ENCODE results near the gene GABBR2. TPM values are rescaled to one million over a fixed set of nuclear protein-coding genes. Genes with fewer than 3 reads are reported as not detected.

Gene GABBR2
- polyA plus RNA-seq, 3 donors, result 1.3 to 4.7 (median 4.3) TPM

DNA sequence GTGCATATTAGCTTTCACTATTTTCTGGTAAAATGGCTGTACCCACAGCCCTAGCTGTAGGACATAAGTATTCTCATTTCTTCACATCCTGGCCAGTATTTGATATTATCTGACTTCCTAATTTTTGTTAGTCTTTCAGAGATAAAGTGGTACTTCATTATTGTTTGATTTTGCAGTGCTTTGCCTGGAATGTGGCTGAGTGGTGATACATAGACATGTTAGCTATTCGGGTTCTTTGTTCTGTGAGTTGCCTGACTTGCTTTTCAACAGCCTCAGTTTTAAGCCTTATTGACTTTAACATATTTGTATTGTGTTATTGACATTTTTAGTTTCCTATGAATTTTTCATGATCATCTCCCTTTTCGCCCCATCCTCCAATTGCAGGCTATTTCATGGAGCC, 161.1 kb downstream of the GABBR2 start:
- DNase-seq, result no peak

DNA sequence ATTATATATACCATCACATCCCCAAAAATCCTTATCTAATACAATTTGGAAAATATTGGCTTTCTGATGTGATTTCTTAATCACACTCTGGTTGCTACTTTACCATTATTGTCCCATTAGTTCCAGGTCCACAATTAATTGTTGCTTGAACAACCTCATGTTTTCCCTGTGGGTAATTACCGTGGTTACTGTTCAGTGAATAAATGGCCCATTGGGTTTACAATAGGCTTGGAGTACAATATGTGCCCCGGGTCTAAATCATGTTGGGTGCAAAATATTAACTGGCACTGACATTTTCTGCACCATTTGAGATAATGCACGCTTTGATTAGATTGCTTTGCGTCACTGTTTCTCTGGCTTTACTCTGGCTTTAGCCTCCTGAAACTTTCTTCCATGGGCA, 163.7 kb downstream of the GABBR2 start:
- peak; percentile 8 for DNase-seq

DNA sequence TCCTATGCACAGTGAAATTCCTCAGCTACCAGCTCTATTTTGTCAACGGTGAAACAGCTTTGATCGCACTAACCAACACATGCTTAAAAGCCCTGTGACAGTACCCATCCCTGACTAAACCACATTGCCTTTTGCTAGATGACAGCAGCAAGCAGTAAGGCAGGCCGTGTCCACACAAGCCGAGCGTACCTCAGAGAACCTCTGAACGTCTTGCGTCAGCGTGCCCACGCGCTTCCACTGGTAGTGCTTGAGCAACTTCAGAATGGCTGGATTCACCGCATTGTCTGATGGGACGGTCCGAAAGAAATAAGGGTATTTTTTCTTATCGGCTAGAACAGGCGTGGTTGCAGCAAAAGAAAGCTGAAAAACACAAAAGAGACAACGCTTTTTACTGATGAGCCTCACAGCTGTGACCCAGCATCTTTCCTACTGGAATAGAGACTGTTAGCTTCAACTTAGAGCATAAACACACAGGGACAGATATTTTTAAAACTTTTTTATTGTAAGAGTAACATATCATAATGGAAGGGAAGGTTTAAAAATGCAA, 167.0 kb downstream of the GABBR2 start:
- DNase-seq, result no peak

DNA sequence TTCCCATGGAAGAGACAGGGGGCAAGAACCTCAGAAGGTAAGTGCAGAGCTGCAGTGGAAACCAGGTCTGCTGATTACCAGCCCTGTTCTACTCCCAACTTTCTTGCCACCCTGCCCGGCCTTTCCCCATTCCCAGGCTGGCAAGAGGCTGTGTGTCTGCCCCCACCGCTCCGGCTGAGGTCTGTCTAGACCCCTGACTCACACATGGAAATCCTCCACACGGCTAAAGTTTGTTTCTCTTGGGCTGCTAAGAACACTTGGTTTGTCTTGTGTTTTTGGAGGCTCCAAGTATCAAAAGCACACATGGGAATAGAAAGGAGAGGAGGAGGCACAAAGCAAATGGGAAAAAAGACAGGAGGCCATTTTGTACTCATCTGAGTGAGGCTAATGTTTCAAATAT, 168.3 kb downstream of the GABBR2 start:
- no peak for DNase-seq

DNA sequence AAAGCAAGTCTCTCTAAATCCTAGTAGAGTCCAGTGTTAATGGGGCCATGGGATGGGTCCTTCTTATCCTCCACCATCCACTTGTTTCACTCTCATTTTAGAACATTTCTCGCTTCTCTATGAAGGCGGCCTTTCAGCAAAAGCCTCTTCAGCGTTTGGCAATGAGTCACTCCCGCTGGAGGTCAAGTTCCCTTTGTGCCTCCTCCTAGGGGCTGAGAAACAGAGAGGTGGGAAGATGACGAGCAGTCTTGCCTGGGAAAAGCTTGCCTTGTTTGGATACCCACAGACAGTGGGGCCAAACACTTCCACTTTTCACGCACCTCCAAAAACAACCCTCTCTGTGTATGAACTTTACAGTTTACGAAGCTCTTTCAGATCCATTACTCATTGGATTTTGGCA, 168.8 kb downstream of the GABBR2 start:
- DNase-seq, result no peak

DNA sequence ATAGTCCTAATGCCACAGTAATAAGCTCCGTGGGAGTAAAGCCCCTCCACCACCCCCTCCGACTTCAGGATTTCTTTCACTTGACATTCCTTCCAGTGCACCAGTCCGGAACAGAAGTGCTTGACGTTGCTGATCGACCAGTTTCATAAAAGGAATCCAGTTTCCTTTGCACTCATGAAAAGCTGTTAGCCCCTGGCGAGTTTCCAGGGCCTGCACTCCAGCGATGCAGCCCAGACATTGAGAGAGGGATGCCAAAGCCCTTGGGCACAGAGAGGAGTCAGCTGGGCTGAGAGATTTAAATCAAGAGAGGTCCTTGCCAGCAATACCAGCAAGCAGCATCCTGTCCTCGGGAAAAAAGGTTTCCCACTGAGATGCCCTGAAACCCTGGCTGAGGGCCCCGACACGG, 170.1 kb downstream of the GABBR2 start:
- DNase-seq, result peak; percentile 31

DNA sequence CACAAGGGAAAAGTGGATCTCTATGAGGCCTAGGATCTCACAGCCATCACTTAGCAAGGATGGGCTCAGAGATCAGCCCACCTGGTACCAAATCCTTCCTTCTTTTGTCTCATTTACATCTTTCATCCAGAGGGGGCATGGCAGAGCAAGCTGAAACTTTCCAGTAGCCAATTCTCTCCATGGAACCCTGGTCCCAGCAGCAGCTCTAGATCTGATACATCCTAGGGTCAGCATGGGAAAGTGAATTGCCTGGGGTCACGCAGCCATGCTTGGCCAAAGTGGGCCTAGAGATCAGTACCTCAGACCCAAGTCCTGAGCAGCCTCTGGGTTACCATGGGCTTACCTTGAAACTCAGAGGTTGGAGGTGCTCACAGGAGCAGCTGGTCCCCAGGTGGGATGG, 170.5 kb downstream of the GABBR2 start:
- no peak for DNase-seq

DNA sequence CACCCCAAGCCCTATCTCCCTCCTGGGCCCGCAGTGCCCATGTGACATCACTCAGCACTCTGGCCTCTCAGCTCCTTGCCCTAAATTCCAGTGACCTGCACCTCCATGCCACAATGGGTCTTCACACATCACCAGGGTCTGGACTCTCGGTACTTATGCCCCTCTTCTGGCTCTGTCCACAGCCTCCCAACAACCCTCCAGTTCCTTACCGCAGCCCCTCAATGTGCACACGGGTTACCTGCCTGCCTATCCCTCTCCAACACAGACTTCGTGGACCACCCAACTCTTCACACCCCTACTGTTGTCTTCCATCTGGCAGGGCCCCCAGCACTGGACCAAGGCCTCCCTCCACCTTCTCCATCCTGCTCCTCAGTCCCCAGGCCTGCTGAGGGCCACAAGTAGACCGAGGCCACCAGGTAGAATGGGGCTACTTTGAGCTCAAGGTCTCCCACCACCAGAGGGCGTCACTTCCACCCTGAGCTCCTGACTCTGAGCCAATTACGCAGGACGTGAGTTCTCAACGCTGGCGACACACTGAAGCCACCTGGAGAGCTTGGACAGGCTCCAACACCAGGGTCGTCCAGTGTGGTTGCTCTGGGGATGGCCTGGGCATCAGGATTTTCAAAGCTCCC, 172.1 kb downstream of the GABBR2 start:
- no peak for DNase-seq

DNA sequence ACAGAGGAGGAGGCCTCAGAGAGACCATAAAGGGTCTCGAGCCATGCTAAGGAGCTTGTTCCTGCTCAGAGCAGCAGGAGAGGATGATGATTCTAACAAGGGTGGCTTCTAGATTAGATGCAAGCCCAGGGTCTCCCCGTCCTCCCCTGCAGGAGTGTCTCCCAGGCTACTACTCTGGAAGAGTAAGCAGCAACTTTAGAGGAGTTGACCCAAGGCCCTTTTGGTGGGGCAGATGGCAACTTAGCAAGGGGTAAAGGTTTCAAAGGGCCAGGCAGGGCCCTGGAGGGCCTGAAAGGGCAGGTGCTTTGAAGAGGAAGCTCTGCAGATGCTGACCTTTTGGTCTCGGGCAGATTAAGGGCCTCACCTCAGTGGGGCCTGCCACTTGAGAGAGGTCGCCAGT, 174.9 kb downstream of the GABBR2 start:
- DNase-seq, result no peak

DNA sequence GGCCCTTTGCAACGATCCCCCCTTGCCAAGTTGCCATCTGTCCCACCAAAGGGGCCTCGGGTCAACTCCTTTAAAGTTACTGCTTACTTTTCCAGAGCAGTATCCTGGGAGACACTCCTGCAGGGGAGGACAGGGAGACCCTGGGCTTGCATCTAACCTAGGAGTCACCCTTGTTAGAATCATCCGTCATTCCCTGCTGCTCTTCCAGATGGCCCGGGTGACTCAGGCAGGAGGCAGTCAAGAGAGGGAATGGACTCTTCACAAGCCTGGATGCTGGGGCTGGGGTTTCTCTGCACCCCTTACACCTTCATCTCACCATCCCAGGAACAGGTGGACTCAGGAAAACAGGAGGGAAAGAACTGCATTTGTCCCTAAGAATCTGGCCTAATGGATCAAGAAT, 175.6 kb downstream of the GABBR2 start:
- DNase-seq, result no peak

DNA sequence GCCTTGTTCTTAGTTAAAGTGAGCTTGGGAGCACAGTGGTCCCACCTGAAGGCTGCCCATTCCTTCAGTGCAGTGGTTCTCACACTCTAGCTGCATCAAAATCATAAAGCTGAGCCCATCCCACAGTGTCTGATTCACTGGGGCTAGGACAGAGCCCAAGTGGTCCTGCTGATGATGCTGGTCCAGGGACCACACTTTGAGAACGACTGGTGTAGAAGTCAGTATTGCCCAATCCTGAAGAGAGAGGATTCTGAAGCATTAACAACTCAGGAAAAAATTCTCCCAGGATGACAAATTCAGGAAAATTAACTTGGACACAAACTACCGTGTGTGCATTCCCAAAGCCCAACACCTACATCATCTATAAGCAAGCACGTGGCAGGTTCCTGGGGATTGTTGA, 176.2 kb downstream of the GABBR2 start:
- DNase-seq, result no peak

DNA sequence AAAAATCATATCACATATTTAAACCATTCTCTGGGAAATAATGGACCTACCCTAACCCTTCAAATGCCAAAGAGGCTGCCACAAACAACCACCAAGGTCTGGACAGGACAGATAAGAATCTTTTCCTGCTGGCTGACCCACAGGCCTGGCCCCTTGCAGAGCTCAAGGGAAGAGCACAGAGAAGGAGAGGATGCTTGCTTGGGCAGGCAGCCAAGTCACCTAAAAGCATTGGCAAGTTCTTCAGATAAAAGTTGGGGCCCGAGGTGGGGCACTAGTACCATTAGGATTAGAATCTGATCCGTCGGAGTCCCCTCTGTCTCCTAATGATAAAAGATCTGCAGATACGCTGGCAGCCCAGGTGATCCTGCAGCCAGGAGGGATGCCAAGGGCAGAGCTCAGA, 176.6 kb downstream of the GABBR2 start:
- DNase-seq, result no peak

DNA sequence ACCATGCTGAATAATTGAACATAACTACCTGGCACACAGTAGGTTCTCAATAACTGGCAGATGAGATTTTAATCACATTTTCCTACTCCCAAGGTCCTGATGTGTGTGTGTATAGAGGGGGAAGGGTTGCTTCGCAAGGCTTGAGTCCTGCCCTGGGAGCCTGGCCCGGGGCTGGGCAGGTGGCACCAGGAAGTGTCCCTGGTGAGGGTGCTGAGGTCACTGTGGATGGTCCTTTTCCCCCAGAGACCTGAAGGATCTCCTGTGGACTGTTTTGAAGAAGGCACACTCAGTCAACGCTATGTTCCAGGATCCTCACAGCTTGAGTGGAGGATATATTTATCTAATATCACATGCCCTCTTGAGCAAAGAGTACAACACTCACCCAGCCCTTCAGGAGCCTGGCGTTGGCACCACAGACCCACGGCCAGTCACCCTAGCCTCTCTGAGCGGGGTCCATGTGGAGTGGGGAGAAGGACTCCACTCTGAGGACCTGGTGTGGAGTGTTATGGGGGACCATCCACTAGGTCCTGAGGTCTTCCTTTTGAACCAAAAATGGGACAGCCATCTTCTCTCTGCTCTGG, 177.8 kb downstream of the GABBR2 start:
- DNase-seq, result no peak

DNA sequence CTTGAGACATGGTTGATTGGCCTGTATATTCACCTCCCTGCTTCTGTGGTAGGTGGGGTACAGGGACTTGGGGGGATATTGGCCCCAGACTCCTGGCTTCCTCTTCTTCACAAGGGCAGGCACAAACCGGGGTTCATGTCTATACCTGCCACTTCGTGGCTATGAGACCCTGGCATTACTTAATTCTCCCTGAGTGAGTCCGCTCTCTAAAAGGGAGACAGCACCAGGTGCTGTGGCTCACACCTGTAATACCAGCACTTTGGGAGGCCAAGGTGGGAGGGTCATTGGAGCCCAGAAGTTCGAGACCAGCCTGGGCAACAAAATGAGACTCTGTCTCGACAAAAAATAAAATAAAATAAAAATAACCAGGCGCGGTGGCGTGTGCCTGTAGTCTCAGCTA, 178.5 kb downstream of the GABBR2 start:
- no peak for DNase-seq

DNA sequence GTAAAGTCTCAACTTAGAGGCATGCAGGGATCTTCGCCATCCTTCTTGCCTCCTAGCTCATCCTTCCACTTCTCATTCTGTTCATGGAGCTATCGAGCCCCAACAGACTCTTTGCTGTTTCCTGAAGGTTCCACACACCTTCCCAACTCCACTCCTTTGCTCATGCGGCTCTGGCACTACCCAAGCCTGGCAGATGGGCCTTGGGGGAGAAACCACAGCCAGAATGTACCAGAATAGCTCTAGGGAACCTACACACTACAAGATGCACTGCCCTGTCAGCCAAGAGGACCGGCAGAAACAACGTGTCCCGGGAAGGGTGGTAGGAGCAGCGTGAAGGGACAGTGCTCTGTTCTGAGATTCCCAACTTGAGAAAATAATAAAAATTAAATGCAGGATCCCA, 178.9 kb downstream of the GABBR2 start:
- no peak for DNase-seq

DNA sequence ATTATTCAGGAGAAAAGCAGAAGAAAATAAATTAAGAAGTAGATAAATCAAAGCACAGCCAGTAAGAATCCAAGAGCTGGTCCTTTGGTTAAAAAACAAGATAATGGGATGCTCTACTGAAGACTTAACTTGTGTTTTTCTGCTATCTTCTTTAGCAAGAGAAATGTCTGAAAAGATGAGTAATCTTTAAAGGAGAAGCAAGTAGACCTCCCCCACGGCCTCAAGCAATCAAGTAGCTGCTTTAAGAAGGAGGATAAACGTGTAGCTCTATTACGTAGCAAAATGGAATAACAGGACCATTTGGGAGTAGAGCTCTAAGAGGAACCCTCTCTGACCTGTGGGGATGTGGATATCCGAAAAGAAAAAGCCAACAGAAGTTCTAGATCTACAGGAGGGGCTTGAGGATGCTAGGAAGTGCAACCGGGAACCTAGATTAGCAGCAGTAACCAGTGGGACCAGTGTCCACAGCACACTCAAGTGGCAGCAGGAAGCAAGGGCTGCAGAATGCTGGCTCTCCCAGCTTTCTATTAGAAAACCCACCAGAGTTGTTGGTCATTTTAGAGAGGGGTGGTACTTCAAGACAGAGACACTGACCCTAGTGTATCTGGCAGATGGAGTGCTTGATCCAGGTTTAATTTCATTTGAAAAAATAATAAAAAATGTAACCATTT, 185.4 kb downstream of the GABBR2 start:
- DNase-seq, result no peak

DNA sequence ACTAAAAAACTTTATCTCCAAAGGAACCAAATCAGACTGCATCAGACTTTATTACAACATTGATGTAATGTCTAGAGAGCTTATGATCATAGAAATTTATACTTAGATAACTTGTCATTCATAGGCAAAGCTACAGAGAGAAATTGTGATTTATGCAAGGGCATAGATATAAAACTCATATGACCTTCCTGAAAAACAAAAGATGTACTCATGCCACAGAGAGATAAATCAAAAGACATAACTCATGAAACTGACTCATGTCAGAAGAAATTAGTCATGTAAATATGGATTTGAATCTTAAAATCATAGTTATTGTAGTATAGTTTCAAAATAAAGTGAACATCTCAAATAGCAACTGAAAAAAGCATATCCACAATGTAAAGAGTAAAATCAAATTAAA, 186.2 kb downstream of the GABBR2 start:
- DNase-seq, result no peak

DNA sequence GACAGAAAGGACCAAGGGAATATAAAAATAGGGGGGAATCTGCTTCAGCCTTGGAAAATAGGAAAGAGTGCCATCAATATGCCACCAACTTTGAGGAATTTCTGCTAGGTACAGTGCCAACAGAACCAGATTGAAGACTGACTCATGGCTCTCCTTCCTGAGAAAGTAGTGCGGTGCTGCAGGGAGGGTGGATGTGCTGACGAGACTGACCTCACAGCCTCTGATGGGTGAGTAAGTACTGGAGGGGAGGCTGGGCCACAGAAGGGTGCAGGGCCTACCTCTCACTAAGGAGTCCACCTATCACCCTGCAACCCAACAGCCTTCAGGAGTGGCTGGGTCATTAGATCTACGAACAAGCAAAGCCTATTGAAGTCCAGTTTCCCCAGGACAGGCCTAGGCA, 187.6 kb downstream of the GABBR2 start:
- no peak for DNase-seq

DNA sequence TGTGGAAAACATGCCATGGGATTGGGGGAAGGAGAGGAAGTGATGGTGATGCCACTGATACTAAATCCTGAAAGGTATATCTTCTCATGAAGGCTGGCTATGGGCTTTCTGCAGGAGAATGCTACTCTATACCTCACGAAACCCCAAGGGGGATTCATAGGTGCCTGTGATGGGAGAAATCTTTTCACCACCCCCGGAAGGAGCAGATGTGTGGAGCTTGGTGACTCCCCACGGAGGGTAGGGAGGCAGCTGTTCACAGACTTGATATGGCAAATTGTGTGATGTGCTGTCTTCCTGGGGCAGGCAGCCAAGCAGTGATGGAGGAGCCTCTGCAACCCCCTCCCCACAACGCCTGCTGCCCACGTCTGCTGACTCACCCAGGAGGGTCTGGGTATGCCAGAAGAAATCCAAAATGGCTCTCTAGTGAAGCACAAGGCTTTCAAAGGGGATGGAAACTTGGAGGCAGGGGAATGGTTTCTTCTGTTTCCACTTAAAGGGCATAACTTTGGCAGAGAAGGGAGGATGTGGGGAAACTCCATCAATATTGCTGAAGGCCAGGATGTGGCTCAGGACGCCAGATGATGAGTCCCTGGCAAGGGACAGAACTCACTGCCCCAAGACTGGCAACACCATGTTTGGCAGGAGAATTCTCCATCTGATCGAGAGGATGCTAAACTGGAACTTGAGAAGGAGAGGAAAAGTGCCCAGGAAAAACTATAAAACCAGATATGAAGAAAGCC, 188.3 kb downstream of the GABBR2 start:
- no peak for DNase-seq

DNA sequence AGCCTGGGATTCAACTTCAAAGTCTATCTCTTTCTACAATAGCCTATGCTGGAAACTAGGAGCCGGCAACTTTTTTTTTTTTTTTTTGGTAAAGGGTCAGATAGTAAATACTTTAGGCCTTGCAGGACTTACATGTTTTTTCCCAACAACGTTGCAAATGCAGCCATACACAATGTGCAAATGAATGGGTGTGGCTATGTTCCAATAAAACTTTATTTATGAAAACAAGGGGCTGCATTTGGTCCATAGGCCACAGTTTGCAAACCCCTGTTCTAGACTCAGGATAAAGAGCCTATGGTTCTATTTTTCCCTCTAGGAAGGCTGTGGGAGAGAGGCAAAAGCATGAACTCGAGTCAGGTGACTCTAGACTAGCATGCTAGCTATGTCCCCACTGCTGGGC, 189.1 kb downstream of the GABBR2 start:
- no peak for DNase-seq

DNA sequence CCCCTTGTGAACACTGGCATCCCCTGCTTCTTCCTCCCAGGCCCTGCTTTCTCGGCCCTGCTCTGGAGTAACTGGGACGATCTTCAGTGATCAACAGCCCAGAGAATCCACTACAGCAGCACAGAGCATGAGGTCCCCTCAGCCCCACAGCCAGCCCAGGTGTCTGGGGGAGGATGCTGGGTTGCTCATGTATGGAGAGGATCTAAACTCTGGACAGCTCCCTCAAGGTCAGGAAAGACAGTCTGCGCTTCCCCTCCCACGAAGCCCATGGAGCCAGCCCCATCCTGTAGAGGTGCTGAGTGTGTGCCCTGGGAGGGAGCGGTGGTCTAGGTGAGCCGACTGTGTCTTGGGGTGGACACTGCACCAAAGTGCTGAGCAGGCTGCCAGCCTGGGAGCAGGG, 190.2 kb downstream of the GABBR2 start:
- DNase-seq, result peak; percentile 52

DNA sequence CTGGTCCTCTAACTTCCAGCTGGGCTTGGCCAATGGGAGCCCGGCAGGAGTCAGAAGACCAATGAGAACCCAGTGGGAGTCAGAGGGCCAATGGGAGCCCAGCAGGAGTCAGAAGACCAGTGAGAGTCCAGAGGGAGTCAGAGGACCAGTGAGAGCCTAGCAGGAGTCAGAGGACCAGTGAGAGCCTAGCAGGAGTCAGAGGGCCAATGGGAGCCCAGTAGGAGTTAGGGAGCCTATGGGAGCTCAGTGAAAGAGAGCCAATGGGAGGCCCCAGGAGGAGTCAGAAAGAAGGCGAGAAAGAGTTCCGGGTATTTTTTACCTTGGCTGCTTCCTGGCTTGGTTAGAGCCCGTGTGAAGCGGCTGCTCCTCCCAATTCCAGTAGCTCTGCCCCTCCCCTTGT, 191.0 kb downstream of the GABBR2 start:
- DNase-seq, result no peak
